GM12878 (cell line): Measurements from ENCODE around the gene PARN. TPM values are rescaled to one million over a fixed set of nuclear protein-coding genes. Genes with fewer than 3 reads are reported as not detected.

Experiments used
- BRCA1 ChIP-seq: IDR thresholded peaks from 2 replicates; pipeline ENCODE4 v1.6.1; 2011; ENCODE audit warnings: low read depth, low read length, improper control_type of control experiment
- PAX8 ChIP-seq: fragments of 450-650 bp; IDR thresholded peaks from 2 replicates; pipeline ENCODE4 v1.6.1; 2017; ENCODE audit warnings: mild to moderate bottlenecking, moderate library complexity
- RFX5 ChIP-seq: IDR thresholded peaks from 2 replicates; pipeline ENCODE4 v1.6.1; 2011; ENCODE audit warnings: low read depth, low read length, improper control_type of control experiment
- ZNF217 ChIP-seq: fragments of 450-650 bp; IDR thresholded peaks from 2 replicates; pipeline ENCODE4 v1.6.1; 2017; ENCODE audit warnings: antibody characterized with exemption, mild to moderate bottlenecking
- polyA plus RNA-seq, 11 experiments: library from polyadenylated mRNA; depleted of rRNA in 4 of 11; unstranded in 6 of 11; stranded (reverse) in 5 of 11; fragments of >200 nt; fragmentation: Nextera tagmentation in 4 of 11; fragmentation: Illumina TruSeq in 1 of 11; extraction: Ambion mirVana in 4 of 11; extraction: Trizol in 1 of 11; gene quantifications; 1 replicate in 1 of 11; 2 replicates in 10 of 11; pipeline versions ENCODE4 v1.2.1 to v1.2.3, GENCODE V29; 2011 to 2016; ENCODE audit warnings: inconsistent platforms in 2 of 11, missing spikeins in 2 of 11, low read depth in 1 of 11
- total RNA-seq, 4 experiments: library from RNA; depleted of rRNA in 3 of 4; stranded (reverse); fragments of >200 nt in 3 of 4; fragmentation: Illumina TruSeq in 1 of 4; extraction: Trizol in 1 of 4; gene quantifications; 2 replicates each; pipeline versions ENCODE4 v1.2.1 to v1.2.3, GENCODE V29; 2013 to 2021
- TF ChIP-seq, protein P1 (sequence below): IDR thresholded peaks from 2 replicates; pipeline ENCODE4 v1.6.1; 2012; ENCODE audit warnings: improper control_type of control experiment, low read depth, low read length; ENCODE audit not compliant: insufficient replicate concordance
- TF ChIP-seq, protein P2 (sequence below): fragments of 450-650 bp; formaldehyde crosslinking; IDR thresholded peaks from 2 replicates; pipeline ENCODE4 v1.4.0; 2022; ENCODE audit warnings: mild to moderate bottlenecking, moderate library complexity

Gene PARN
- total and polyA plus RNA-seq, 10 of the 15 experiments (the other 5 are each of a cell fraction or from before 2014, with no cell fraction given) = 15.6 to 77.3 (median 47.7) TPM

DNA sequence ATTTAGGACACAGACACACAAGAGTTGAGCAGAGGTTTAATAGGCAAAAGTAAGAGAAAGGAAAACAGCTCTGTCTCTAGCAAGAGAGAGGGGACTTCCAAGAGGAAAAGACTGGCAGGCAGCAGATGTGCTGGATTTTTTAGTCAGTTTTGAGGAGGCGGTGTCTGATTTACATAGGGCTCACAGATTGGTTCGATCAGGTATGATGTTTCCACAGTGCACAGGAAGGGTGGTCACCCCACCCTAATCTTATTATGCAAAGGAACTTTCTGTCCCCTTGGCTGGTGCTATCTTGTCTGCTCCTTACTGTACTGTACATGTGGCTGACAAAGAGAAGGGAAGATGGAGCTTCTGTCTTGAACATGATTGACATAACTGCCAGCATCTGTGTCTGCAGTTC lies 28.0 kb upstream of the PARN start (continued):
- TF ChIP-seq, protein P1, sequence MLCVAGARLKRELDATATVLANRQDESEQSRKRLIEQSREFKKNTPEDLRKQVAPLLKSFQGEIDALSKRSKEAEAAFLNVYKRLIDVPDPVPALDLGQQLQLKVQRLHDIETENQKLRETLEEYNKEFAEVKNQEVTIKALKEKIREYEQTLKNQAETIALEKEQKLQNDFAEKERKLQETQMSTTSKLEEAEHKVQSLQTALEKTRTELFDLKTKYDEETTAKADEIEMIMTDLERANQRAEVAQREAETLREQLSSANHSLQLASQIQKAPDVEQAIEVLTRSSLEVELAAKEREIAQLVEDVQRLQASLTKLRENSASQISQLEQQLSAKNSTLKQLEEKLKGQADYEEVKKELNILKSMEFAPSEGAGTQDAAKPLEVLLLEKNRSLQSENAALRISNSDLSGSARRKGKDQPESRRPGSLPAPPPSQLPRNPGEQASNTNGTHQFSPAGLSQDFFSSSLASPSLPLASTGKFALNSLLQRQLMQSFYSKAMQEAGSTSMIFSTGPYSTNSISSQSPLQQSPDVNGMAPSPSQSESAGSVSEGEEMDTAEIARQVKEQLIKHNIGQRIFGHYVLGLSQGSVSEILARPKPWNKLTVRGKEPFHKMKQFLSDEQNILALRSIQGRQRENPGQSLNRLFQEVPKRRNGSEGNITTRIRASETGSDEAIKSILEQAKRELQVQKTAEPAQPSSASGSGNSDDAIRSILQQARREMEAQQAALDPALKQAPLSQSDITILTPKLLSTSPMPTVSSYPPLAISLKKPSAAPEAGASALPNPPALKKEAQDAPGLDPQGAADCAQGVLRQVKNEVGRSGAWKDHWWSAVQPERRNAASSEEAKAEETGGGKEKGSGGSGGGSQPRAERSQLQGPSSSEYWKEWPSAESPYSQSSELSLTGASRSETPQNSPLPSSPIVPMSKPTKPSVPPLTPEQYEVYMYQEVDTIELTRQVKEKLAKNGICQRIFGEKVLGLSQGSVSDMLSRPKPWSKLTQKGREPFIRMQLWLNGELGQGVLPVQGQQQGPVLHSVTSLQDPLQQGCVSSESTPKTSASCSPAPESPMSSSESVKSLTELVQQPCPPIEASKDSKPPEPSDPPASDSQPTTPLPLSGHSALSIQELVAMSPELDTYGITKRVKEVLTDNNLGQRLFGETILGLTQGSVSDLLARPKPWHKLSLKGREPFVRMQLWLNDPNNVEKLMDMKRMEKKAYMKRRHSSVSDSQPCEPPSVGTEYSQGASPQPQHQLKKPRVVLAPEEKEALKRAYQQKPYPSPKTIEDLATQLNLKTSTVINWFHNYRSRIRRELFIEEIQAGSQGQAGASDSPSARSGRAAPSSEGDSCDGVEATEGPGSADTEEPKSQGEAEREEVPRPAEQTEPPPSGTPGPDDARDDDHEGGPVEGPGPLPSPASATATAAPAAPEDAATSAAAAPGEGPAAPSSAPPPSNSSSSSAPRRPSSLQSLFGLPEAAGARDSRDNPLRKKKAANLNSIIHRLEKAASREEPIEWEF = no peak
- TF ChIP-seq, protein P2, sequence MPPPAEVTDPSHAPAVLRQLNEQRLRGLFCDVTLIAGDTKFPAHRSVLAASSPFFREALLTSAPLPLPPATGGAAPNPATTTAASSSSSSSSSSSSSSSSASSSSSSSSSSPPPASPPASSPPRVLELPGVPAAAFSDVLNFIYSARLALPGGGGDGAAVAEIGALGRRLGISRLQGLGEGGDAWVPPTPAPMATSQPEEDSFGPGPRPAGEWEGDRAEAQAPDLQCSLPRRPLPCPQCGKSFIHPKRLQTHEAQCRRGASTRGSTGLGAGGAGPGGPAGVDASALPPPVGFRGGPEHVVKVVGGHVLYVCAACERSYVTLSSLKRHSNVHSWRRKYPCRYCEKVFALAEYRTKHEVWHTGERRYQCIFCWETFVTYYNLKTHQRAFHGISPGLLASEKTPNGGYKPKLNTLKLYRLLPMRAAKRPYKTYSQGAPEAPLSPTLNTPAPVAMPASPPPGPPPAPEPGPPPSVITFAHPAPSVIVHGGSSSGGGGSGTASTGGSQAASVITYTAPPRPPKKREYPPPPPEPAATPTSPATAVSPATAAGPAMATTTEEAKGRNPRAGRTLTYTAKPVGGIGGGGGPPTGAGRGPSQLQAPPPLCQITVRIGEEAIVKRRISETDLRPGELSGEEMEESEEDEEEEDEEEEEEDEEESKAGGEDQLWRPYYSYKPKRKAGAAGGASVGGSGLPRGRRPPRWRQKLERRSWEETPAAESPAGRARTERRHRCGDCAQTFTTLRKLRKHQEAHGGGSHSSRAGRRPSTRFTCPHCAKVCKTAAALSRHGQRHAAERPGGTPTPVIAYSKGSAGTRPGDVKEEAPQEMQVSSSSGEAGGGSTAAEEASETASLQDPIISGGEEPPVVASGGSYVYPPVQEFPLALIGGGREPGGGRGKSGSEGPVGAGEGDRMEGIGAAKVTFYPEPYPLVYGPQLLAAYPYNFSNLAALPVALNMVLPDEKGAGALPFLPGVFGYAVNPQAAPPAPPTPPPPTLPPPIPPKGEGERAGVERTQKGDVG = no peak
- TF ChIP-seq RFX5 (no peak), ZNF217 (no peak), BRCA1 (no peak), PAX8 (no peak)
